Esophagus (tissue), 2 donors: ENCODE data around the gene CARD14. TPM values are rescaled to one million over a fixed set of nuclear protein-coding genes. Genes with fewer than 3 reads are reported as not detected.

ENCODE experiments used
- polyA plus RNA-seq, 2 donors: library from polyadenylated mRNA; stranded (reverse); fragments of 200-250 nt; gene quantifications; one replicate each; pipeline ENCODE4 v1.2.3, GENCODE V29; 2013
- donor health status: healthy with polysubstance abuse.
- donor health status: Bipolar disorder and iron deficiency.

The CARD14 gene
- polyA plus RNA-seq, 2 donors: 25.7 to 28.0 TPM

Other genes starting within 250 kb of the CARD14 start
- 1 to 10 TPM; 2.4 to 3.8 TPM for gene TBC1D16, start 134.2 kb upstream of the CARD14 start, polyA plus RNA-seq
- 1 to 10 TPM in 1 of 2 donors, under 1 TPM in 1; 0.48 to 1.3 TPM for gene CCDC40, start 133.4 kb upstream of the CARD14 start, polyA plus RNA-seq
- gene GAA, start 68.4 kb upstream of the CARD14 start, polyA plus RNA-seq: 10 to 100 TPM; 10.1 to 14.3 TPM
- gene EIF4A3, start 22.9 kb upstream of the CARD14 start, polyA plus RNA-seq: 100 to 1,000 TPM in 1 of 2 donors, 10 to 100 TPM in 1; 40.5 to 102 TPM
- 10 to 100 TPM; 16.5 to 20.4 TPM for gene SGSH, start 50.3 kb downstream of the CARD14 start, polyA plus RNA-seq
- gene SLC26A11, start 50.4 kb downstream of the CARD14 start, polyA plus RNA-seq: 1 to 10 TPM; 4.7 to 6.9 TPM
- 10 to 100 TPM; 17.9 to 54.7 TPM for gene RNF213, start 90.8 kb downstream of the CARD14 start, polyA plus RNA-seq
- 10 to 100 TPM; 10.8 to 11.9 TPM for gene ENDOV, start 245.1 kb downstream of the CARD14 start, polyA plus RNA-seq